GM12875 (cell line): ENCODE measurements around the gene UBIAD1.

Experiments
- H3K4me3 ChIP-seq: one replicate; pipeline ENCODE4 v1.5.1; 2011; ENCODE audit warnings: low read depth, low read length, control low read depth
- TF ChIP-seq, protein P1 (sequence below): IDR thresholded peaks from 2 replicates; pipeline ENCODE4 v1.5.1; 2011; ENCODE audit warnings: low read depth, mild to moderate bottlenecking, control low read depth, inconsistent platforms, low read length, moderate library complexity, borderline replicate concordance; ENCODE audit not compliant: insufficient read depth

UBIAD1 gene

DNA sequence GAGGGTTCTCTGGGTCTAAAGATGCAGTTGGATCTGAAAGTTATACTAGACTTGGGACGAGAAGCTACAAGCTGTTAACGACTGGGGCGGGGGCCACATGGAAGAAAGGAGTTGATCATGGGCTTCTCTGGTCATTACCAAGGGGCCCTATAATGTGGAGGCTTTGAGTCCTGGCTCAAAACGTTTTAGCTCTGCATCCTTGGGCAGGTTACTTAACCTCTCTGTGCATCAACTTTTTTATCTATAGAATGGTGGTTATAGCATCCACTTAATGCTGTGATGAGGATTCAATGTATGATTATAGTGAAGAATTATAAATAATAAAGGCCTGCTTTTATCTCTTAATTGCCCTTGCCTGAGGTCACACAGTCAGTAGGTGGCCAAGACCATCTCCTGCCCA, 53.1 kb downstream of the UBIAD1 start:
- TF ChIP-seq, protein P1, sequence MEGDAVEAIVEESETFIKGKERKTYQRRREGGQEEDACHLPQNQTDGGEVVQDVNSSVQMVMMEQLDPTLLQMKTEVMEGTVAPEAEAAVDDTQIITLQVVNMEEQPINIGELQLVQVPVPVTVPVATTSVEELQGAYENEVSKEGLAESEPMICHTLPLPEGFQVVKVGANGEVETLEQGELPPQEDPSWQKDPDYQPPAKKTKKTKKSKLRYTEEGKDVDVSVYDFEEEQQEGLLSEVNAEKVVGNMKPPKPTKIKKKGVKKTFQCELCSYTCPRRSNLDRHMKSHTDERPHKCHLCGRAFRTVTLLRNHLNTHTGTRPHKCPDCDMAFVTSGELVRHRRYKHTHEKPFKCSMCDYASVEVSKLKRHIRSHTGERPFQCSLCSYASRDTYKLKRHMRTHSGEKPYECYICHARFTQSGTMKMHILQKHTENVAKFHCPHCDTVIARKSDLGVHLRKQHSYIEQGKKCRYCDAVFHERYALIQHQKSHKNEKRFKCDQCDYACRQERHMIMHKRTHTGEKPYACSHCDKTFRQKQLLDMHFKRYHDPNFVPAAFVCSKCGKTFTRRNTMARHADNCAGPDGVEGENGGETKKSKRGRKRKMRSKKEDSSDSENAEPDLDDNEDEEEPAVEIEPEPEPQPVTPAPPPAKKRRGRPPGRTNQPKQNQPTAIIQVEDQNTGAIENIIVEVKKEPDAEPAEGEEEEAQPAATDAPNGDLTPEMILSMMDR: no peak
- no peak overlapping the region for H3K4me3 ChIP-seq

DNA sequence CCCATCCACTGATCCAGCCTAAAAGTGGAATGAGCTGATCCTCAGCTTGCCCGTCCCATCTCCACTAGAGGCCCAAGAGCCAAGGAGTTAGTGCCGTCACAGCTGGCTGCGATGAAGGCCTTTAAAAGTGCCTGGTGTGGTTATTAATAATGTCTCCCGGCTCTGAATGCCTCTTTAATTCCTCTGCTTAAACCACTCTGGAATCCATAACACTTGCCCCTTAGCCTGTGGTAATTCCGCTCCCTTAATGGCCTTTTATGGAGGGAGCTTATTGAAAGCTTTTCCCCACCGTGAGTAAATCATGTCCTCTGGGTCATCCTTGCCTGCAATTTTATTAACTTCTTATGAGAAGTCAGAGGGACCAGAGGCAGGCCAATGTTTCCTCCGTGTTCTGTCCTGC, 55.4 kb downstream of the UBIAD1 start:
- no peak overlapping the region for H3K4me3 ChIP-seq
- TF ChIP-seq, protein P1: no peak

DNA sequence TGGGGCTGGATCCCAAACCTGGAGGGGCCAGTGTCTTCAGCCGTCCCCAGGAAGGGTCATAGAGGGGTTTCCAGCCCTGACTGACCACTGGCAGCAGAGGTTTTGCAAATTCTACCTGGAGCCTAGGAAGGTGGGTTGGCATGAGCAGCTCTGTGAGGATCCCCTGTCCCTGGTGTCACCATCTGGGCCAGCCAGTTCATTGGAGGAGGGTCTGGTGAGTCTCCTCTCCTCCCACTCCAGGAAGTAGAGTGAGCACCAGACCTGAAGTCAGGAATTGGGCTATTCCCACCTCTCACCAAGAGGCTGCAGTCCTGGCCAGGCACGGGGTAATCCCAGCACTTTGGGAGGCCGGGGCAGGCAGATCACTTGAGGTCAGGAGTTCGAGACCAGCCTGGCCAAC, 57.4 kb downstream of the UBIAD1 start:
- TF ChIP-seq, protein P1: no peak
- no peak overlapping the region for H3K4me3 ChIP-seq

DNA sequence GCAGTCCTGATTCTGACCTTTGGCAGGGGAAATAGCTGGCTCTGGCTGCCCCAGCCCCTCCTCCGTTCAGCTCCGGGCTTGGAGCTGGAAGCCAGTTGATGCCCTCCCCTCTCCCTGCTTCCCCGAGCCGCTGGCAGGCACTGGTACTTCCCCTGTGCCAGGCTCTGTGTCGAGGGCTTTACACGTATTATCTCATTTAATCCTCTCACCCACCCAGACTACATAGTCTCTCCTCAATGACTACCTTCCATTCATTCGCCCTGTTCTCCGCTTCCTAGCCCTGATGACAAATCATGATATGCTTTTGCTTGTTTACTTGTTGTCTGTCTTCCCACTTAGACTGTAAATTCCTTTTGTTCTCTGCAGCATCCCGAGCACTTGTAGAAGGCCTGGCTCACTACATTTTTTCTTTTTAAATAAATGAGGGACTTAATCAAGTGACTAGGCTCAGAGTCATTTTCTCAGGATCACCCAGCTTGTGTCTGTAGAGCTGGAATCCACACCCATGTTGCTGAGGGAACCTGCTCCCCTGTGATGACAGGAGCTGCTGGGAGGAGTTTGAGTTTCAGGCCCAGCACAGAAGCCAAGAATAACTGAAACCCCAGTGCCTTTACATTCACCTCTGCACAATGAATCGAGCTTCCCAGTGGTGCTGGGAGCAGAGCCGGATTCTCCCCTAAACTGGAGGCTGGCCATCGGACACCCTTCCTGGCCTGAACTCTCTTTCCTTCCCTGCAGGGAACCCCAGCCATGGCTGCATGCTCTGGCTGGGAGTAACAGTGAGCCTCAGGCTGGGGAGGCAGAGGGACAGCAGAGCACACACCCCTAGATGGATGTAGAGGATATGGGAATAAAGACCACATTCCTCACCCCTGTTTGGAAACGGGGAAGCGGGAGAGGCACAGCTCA, 58.3 kb downstream of the UBIAD1 start:
- TF ChIP-seq, protein P1: no peak
- H3K4me3 ChIP-seq: no peak overlapping the region

DNA sequence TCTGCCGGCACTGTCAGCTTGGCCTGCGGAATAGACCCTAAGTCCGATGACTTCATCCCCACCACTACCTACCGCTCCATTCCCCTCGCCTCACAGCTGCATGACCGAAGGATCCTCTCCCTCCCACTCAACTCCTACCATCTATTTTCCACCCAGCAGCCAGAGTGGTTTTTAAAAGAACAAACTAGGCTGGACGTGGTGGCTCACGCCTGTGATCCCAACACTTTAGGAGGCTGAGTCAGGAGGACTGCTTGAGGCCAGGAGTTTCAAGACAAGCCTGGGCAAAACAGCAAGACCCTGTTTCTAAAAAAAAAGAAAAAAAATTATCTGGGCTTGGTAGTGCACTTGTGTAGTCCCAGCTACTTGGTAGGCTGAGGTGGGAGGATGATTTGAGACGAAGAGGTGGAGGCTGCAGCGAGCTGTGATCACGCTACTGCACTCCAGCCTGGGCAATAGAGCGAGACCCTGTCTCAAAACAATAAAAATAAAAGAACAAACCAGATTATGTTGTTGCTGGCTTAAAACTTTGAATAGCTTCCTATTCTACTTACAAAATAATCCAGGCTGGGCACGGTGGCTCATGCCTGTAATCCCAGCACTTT, 59.0 kb downstream of the UBIAD1 start:
- TF ChIP-seq, protein P1: no peak
- H3K4me3 ChIP-seq: no peak overlapping the region

DNA sequence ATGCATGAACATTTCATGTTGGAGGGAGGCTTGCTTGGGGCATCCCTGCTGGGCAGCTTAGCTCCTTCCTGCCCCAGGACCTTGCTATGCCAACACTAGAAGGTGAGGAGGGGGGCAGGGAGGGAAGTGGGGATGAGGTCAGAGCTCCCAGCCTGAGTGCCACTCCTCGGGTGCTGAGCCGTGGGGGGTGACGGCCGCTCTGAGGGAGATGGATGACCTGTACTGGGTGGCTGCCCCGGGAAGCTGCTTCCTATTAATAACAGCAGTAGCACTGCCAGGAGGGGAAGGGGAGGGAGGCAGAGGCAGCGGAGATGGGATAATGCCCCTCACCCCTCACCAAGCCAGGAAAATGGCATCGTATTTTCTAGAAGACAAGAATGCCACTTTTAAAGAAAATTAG, 60.6 kb downstream of the UBIAD1 start:
- H3K4me3 ChIP-seq: no peak overlapping the region
- TF ChIP-seq, protein P1: no peak
